HEK293 (cell line): ENCODE data around the gene AHCYL2.

Source experiments
- GLI2 ChIP-seq: fragments of 450-650 bp; formaldehyde crosslinking; IDR thresholded peaks from 2 replicates; pipeline ENCODE4; 2017; ENCODE audit warnings: missing biosample characterization, missing genetic modification characterization, low read depth, borderline replicate concordance
- KLF1 ChIP-seq: fragments of 450-650 bp; formaldehyde crosslinking; IDR thresholded peaks from 2 replicates; pipeline ENCODE4 v1.5.1; 2016; ENCODE audit warnings: missing biosample characterization, missing genetic modification characterization
- PATZ1 ChIP-seq: fragments of 450-650 bp; formaldehyde crosslinking; IDR thresholded peaks from 2 replicates; pipeline ENCODE4 v1.5.1; 2016; ENCODE audit warnings: missing biosample characterization, missing genetic modification characterization
- TCF7L2 ChIP-seq: IDR thresholded peaks from 2 replicates; pipeline ENCODE4 v1.6.1; 2011; ENCODE audit warnings: low read depth, mild to moderate bottlenecking, inconsistent platforms, low read length, moderate library complexity, borderline replicate concordance
- ZBTB11 ChIP-seq: fragments of 450-650 bp; formaldehyde crosslinking; conservative IDR thresholded peaks from 2 replicates; pipeline ENCODE4 v1.5.1; 2016; ENCODE audit warnings: low read depth, missing biosample characterization, missing genetic modification characterization
- ZBTB6 ChIP-seq: fragments of 450-650 bp; formaldehyde crosslinking; IDR thresholded peaks from 2 replicates; pipeline ENCODE4 v1.5.1; 2017; ENCODE audit warnings: missing biosample characterization, missing genetic modification characterization
- ZBTB8A ChIP-seq: fragments of 450-650 bp; formaldehyde crosslinking; IDR thresholded peaks from 2 replicates; pipeline ENCODE4 v1.5.1; 2016; ENCODE audit warnings: missing biosample characterization, missing genetic modification characterization
- ZFP41 ChIP-seq: fragments of 450-650 bp; formaldehyde crosslinking; IDR thresholded peaks from 2 replicates; pipeline ENCODE4 v1.5.1; 2016; ENCODE audit warnings: missing biosample characterization, missing genetic modification characterization, borderline replicate concordance
- ZNF155 ChIP-seq: fragments of 450-650 bp; formaldehyde crosslinking; IDR thresholded peaks from 2 replicates; pipeline ENCODE4 v1.5.1; 2016; ENCODE audit warnings: missing biosample characterization, missing genetic modification characterization
- ZNF248 ChIP-seq: fragments of 450-650 bp; formaldehyde crosslinking; IDR thresholded peaks from 2 replicates; pipeline ENCODE4 v1.5.1; 2017; ENCODE audit warnings: missing biosample characterization, missing genetic modification characterization
- ZNF266 ChIP-seq: fragments of 450-650 bp; formaldehyde crosslinking; IDR thresholded peaks from 2 replicates; pipeline ENCODE4 v1.5.1; 2016; ENCODE audit warnings: missing biosample characterization, missing genetic modification characterization, low read depth
- ZNF350 ChIP-seq: fragments of 450-650 bp; formaldehyde crosslinking; IDR thresholded peaks from 2 replicates; pipeline ENCODE4 v1.5.0; 2017; ENCODE audit warnings: missing biosample characterization, mild to moderate bottlenecking, missing genetic modification characterization
- ZNF488 ChIP-seq: fragments of 450-650 bp; formaldehyde crosslinking; IDR thresholded peaks from 2 replicates; pipeline ENCODE4 v1.5.1; 2016; ENCODE audit warnings: missing biosample characterization, missing genetic modification characterization
- ZNF518A ChIP-seq: fragments of 450-650 bp; formaldehyde crosslinking; conservative IDR thresholded peaks from 2 replicates; pipeline ENCODE4 v1.5.1; 2016; ENCODE audit warnings: low read depth, missing biosample characterization, missing genetic modification characterization
- ZNF560 ChIP-seq: fragments of 450-650 bp; formaldehyde crosslinking; IDR thresholded peaks from 2 replicates; pipeline ENCODE4 v1.5.1; 2017; ENCODE audit warnings: missing biosample characterization, missing genetic modification characterization, borderline replicate concordance
- ZNF561 ChIP-seq: fragments of 450-650 bp; IDR thresholded peaks from 2 replicates; pipeline ENCODE4 v1.5.1; 2018; ENCODE audit warnings: missing biosample characterization, missing genetic modification characterization, borderline replicate concordance
- ZNF585B ChIP-seq: fragments of 450-650 bp; formaldehyde crosslinking; IDR thresholded peaks from 2 replicates; pipeline ENCODE4 v1.5.1; 2016; ENCODE audit warnings: missing biosample characterization, missing genetic modification characterization
- ZNF664 ChIP-seq: fragments of 450-650 bp; formaldehyde crosslinking; IDR thresholded peaks from 2 replicates; pipeline ENCODE4 v1.5.1; 2016; ENCODE audit warnings: missing biosample characterization, missing genetic modification characterization
- ZNF791 ChIP-seq: fragments of 450-650 bp; formaldehyde crosslinking; IDR thresholded peaks from 2 replicates; pipeline ENCODE4 v1.5.1; 2016; ENCODE audit warnings: missing biosample characterization, missing genetic modification characterization
- ZNF837 ChIP-seq: fragments of 450-650 bp; formaldehyde crosslinking; IDR thresholded peaks from 2 replicates; pipeline ENCODE4 v1.5.1; 2016; ENCODE audit warnings: missing biosample characterization, missing genetic modification characterization
- TF ChIP-seq, protein P1 (sequence below): fragments of 450-650 bp; formaldehyde crosslinking; optimal IDR thresholded peaks from 2 replicates; pipeline ENCODE3; 2016; ENCODE audit warnings: missing biosample characterization, mild to moderate bottlenecking, missing genetic modification characterization
- TF ChIP-seq, protein P2 (sequence below): fragments of 450-650 bp; formaldehyde crosslinking; IDR thresholded peaks from 2 replicates; pipeline ENCODE4 v1.5.1; 2016; ENCODE audit warnings: missing biosample characterization, missing genetic modification characterization

AHCYL2 gene

DNA sequence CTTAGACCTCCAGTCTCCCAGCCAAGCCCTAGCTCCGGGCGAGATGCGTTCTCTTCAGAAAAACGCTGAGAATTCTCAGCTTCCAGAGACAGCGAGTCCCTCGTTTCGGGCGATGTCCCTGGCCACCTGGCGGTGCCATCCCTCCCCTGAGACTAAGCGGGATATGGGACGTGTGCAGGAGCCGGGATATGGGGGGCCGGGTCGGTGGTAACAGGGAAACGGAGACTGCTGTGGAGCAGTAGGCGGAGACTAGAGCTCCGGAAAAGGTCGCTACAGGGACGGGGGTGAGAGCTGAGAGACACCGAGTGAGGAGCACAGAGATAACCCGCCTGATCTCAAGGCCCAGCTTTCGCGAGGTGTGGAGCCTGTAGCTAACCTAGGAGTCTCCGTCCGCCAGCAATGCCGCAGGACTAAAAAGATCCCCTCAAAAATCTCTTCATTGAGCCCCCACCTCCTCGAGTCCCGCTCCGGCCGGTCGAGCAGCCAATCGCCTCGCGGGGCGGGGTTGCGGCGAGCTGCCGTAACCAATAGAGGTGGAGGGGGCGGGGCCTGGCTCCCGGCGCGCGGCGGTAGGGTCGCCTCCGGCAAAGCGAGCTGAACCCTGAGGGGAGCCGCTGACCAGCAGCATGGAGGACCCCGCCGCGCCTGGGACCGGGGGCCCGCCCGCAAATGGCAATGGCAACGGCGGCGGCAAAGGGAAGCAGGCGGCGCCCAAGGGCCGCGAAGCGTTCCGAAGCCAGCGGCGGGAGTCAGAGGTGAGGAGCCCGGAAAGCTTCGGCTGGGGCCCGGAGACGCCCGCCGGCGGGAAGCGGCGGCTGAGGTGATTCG, 209.2 kb downstream of the AHCYL2 start, which contains the start of gene STRIP2 (continued):
- no peak for TF ChIP-seq ZFP41 (tag by site-specific recombination)
- TF ChIP-seq, protein P1, sequence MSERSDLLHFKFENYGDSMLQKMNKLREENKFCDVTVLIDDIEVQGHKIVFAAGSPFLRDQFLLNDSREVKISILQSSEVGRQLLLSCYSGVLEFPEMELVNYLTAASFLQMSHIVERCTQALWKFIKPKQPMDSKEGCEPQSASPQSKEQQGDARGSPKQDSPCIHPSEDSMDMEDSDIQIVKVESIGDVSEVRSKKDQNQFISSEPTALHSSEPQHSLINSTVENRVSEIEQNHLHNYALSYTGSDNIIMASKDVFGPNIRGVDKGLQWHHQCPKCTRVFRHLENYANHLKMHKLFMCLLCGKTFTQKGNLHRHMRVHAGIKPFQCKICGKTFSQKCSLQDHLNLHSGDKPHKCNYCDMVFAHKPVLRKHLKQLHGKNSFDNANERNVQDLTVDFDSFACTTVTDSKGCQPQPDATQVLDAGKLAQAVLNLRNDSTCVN (tag by site-specific recombination): peak; percentile 79
- TF ChIP-seq PATZ1 (tag by site-specific recombination): peak; percentile 88
- no peak for TF ChIP-seq ZNF837 (tag by site-specific recombination)
- TF ChIP-seq ZNF561: 0 out of 2 replicates have a peak, but pooled peaks have one; percentile 40
- TF ChIP-seq, protein P2, sequence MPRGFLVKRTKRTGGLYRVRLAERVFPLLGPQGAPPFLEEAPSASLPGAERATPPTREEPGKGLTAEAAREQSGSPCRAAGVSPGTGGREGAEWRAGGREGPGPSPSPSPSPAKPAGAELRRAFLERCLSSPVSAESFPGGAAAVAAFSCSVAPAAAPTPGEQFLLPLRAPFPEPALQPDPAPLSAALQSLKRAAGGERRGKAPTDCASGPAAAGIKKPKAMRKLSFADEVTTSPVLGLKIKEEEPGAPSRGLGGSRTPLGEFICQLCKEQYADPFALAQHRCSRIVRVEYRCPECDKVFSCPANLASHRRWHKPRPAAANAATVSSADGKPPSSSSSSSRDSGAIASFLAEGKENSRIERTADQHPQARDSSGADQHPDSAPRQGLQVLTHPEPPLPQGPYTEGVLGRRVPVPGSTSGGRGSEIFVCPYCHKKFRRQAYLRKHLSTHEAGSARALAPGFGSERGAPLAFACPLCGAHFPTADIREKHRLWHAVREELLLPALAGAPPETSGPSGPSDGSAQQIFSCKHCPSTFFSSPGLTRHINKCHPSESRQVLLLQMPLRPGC (tag by site-specific recombination): no peak
- TF ChIP-seq ZNF518A: no peak
- no peak for TF ChIP-seq ZNF585B
- no peak for TF ChIP-seq TCF7L2
- TF ChIP-seq ZNF350 (tag by site-specific recombination): no peak
- no peak for TF ChIP-seq ZNF664
- no peak for TF ChIP-seq GLI2
- TF ChIP-seq ZNF560 (tag by site-specific recombination): no peak
- TF ChIP-seq ZBTB6 (tag by site-specific recombination): peak; percentile 93
- no peak for TF ChIP-seq ZNF248 (tag by site-specific recombination)
- TF ChIP-seq ZBTB11 (tag by site-specific recombination): no peak; the same call in 1 of the 2 replicates
- no peak for TF ChIP-seq KLF1 (tag by site-specific recombination)
- no peak for TF ChIP-seq ZNF488 (tag by site-specific recombination)
- TF ChIP-seq ZBTB8A (tag by site-specific recombination): peak; percentile 80
- no peak; the same call in 1 of the 2 replicates for TF ChIP-seq ZNF266
- no peak for TF ChIP-seq ZNF791 (tag by site-specific recombination)
- no peak for TF ChIP-seq ZNF155 (tag by site-specific recombination)
